ENCODE results near the gene RBM44. TPM values are rescaled to one million over a fixed set of nuclear protein-coding genes. Genes with fewer than 3 reads are reported as not detected.
"Not testable (repeated sequence)": the region's sequence is repeated elsewhere in the genome, so short reads cannot be mapped to it uniquely, and the experiment has no call there.

The RBM44 gene
- total and polyA plus RNA-seq, 2 experiments from 2014 or later, result 0.11 TPM; not detected in 1

DNA sequence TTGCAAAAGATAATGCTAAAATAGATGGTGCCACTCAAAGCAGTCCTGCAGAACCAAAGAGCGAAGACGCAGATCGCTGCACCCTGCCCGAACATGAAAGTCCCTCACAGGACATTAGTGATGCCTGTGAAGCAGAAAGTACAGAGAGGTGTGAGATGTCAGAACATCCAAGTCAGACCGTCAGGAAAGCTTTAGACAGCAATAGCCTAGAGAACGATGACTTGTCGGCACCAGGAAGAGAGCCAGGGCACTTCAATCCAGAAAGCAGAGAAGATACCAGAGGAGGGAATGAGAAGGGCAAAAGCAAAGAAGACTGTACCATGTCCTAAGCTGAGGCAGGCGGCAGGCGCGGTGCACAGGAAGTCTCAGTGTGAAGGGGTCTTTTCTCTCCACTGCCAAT is 34.8 kb upstream of the RBM44 start:
- Histone ChIP-seq H3F3A (ENCODE audit: insufficient read depth) (peaks cover 59% of the 10 kb centered on the region), H3K9ac (no peak overlapping the region), H3K27me3 (replicated peaks; ENCODE audit: insufficient read depth) (no peaks in the 10 kb centered on the region), H3K4me1 (ENCODE audit: insufficient read depth) (peaks cover 49% of the 10 kb centered on the region), H3K36me3 (ENCODE audit: low read depth) (peaks cover 11% of the 10 kb centered on the region; the same call in 1 of the 2 replicates), H3K4me3 (no peak overlapping the region), H4K20me1 (ENCODE audit: insufficient read depth) (no peaks in the 10 kb centered on the region), H3K4me2 (ENCODE audit: unreplicated experiment) (no peak overlapping the region), H3K9me2 (ENCODE audit: insufficient read depth) (no peaks in the 10 kb centered on the region), H3K9me3 (ENCODE audit: low read depth) (no peaks in the 10 kb centered on the region), H3K27ac (no peak overlapping the region), H3K79me2 (ENCODE audit: insufficient read depth) (peaks cover 6% of the 10 kb centered on the region; the same call in 1 of the 2 replicates), H2AFZ (no peak overlapping the region)
- DNase-seq, result no peak
- no peak for TF ChIP-seq EZH2 (IDR thresholded peaks at IDR 0.05; ENCODE audit: insufficient read depth, poor library complexity, severe bottlenecking)
- WGBS, 2 experiments (ENCODE audit: low coverage in 1 of 2, low lambda C conversion rate in 2 of 2, missing lambda C conversion rate in 2 of 2), result 96 to 98% methylated on average over 10 of the region's 10 CpGs
- in situ Hi-C loops (cut with MboI), result no loop called here

DNA sequence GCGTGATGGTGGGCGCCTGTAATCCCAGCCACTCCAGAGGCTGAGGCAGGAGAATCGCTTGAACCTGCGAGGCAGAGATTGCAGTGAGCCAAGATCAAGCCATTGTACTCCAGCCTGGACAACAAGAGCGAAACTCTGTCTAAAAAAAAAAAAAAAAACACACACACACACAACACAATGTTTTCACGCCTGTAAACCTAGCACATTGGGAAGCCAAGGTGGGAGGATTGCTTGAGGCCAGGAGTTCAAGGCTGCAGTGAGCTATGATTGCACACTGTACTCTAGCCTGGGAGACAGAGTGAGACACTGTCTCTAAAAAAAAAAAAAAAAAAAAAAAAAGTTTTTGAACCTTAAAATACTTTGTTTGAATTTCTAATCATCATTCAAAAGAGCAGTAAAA is 33.5 kb upstream of the RBM44 start:
- peaks cover 10% of the 10 kb centered on the region; the same call in 1 of the 2 replicates for H3K36me3 ChIP-seq (ENCODE audit: low read depth)
- WGBS, 2 experiments (ENCODE audit: low coverage in 1 of 2, low lambda C conversion rate in 2 of 2, missing lambda C conversion rate in 2 of 2), result 94 to 97% methylated on average over 6 of the region's 6 CpGs
- DNase-seq, result not testable (repeated sequence)

DNA sequence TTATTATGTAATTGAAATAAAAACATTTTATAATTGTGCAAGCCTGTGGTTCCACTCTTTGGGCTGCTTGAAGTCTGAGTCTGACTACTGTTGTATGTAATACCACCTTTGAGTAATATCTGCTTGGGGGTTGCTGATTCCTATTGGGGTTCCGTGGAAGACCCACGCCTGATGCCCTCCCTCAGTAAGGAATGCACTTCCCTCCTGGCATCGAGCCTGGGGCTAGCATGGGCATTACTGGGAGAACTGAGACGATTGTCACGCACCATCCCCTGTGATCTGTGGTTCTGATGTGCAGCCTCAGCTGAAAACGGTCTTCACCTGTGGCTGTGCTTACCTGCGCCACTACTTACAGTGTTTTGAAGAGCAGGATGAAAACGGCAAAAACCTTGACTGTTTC is 32.7 kb upstream of the RBM44 start:
- in situ Hi-C loops (cut with MboI), result no loop called here
- Histone ChIP-seq H3K27ac (peak overlapping the region; percentile 53), H3F3A (ENCODE audit: insufficient read depth) (peaks cover 46% of the 10 kb centered on the region), H3K9ac (no peak overlapping the region), H3K27me3 (replicated peaks; ENCODE audit: insufficient read depth) (no peaks in the 10 kb centered on the region), H3K79me2 (ENCODE audit: insufficient read depth) (peaks cover 6% of the 10 kb centered on the region; the same call in 1 of the 2 replicates), H3K4me3 (no peak overlapping the region), H3K4me2 (ENCODE audit: unreplicated experiment) (peak overlapping the region; percentile 35), H2AFZ (no peak overlapping the region), H3K9me3 (ENCODE audit: low read depth) (no peaks in the 10 kb centered on the region), H4K20me1 (ENCODE audit: insufficient read depth) (no peaks in the 10 kb centered on the region), H3K9me2 (ENCODE audit: insufficient read depth) (no peaks in the 10 kb centered on the region), H3K4me1 (ENCODE audit: insufficient read depth) (peaks cover 41% of the 10 kb centered on the region), H3K36me3 (ENCODE audit: low read depth) (peaks cover 12% of the 10 kb centered on the region; the same call in 1 of the 2 replicates)
- peak; percentile 48 for DNase-seq
- WGBS, 2 experiments (ENCODE audit: low coverage in 1 of 2, low lambda C conversion rate in 2 of 2, missing lambda C conversion rate in 2 of 2), result 96 to 98% methylated on average over 8 of the region's 8 CpGs
- TF ChIP-seq EZH2 (IDR thresholded peaks at IDR 0.05; ENCODE audit: insufficient read depth, poor library complexity, severe bottlenecking) (no peak), EZH2phosphoT487 (IDR thresholded peaks at IDR 0.05; ENCODE audit: insufficient read depth, low read depth) (no peak)

More for the DNA sequence above, 33.5 kb upstream of the RBM44 start:
- H3K27me3 ChIP-seq (replicated peaks; ENCODE audit: insufficient read depth); H4K20me1 ChIP-seq (ENCODE audit: insufficient read depth); H3K4me3 ChIP-seq; H3K27ac ChIP-seq; H3K79me2 ChIP-seq (ENCODE audit: insufficient read depth); H3K9me2 ChIP-seq (ENCODE audit: insufficient read depth); H3K9ac ChIP-seq; H3K4me2 ChIP-seq (ENCODE audit: unreplicated experiment); H3K9me3 ChIP-seq (ENCODE audit: low read depth); H2AFZ ChIP-seq; in situ Hi-C loops (cut with MboI): not testable (repeated sequence)
- H3K4me1 ChIP-seq (ENCODE audit: insufficient read depth), result peaks cover 45% of the 10 kb centered on the region
- H3F3A ChIP-seq (ENCODE audit: insufficient read depth), result peaks cover 52% of the 10 kb centered on the region

DNA sequence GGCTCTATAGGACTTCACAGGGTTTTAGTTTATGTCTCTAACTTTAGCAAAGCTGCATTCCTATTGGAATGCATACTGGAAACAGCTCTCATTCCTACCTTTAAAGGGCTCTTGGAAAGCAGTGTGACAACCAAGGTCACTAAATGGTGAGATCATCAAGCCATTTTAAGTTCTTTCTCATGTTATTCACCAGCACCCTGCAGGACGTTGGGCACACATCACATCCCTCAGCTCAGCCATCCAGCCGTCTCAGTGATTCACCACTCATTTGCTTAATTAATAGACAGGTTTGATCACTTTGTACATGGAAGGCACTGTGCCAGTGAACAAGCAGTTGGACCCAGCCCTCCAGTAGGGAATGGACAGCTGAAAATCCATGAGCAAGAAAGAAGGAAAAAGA is 32.2 kb upstream of the RBM44 start:
- H3K27me3 ChIP-seq (replicated peaks; ENCODE audit: insufficient read depth), result no peaks in the 10 kb centered on the region
- peaks cover 36% of the 10 kb centered on the region for H3K4me1 ChIP-seq (ENCODE audit: insufficient read depth)
- peak; percentile 61 for DNase-seq
- H3K9me3 ChIP-seq (ENCODE audit: low read depth), result no peaks in the 10 kb centered on the region
- H3K4me3 ChIP-seq, result no peak overlapping the region
- H3K9me2 ChIP-seq (ENCODE audit: insufficient read depth), result no peaks in the 10 kb centered on the region
- H3K36me3 ChIP-seq (ENCODE audit: low read depth), result peaks cover 13% of the 10 kb centered on the region; the same call in 1 of the 2 replicates
- 0 to 2% methylated on average over 2 of the region's 2 CpGs for WGBS, 2 experiments (ENCODE audit: low coverage in 1 of 2, low lambda C conversion rate in 2 of 2, missing lambda C conversion rate in 2 of 2)
- TF ChIP-seq EZH2phosphoT487 (IDR thresholded peaks at IDR 0.05; ENCODE audit: insufficient read depth, low read depth), result no peak
- TF ChIP-seq EZH2 (IDR thresholded peaks at IDR 0.05; ENCODE audit: insufficient read depth, poor library complexity, severe bottlenecking), result no peak
- peaks cover 6% of the 10 kb centered on the region; the same call in 1 of the 2 replicates for H3K79me2 ChIP-seq (ENCODE audit: insufficient read depth)
- H3K9ac ChIP-seq, result no peak overlapping the region
- in situ Hi-C loops (cut with MboI), result no loop called here
- peaks cover 41% of the 10 kb centered on the region for H3F3A ChIP-seq (ENCODE audit: insufficient read depth)
- no peak overlapping the region for H2AFZ ChIP-seq
- peak overlapping the region; percentile 35 for H3K4me2 ChIP-seq (ENCODE audit: unreplicated experiment)
- H3K27ac ChIP-seq, result peak overlapping the region; percentile 53
- H4K20me1 ChIP-seq (ENCODE audit: insufficient read depth), result no peaks in the 10 kb centered on the region

DNA sequence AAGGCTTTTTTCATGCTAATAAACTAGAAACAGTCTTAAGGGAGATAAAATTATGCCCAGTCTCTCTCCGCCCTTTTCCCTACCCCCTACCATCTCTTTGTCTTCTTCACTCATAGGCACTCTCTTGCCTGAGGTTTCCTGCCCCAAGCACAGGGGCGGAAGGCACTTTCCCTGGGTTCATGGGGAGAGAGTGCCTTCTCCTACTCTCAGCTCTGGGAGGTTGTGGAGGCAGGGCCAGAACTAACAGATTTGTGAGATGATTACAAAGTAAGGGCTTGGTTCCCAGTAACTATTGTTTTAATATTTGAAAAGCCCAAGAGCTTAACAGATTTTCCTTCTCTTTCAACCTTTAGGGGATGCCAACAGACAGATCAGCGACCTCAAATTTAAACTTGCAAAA is 26.1 kb upstream of the RBM44 start:
- Histone ChIP-seq H3K9ac (no peak overlapping the region), H3K27me3 (replicated peaks; ENCODE audit: insufficient read depth) (no peaks in the 10 kb centered on the region), H3K9me2 (ENCODE audit: insufficient read depth) (no peaks in the 10 kb centered on the region), H3K4me2 (ENCODE audit: unreplicated experiment) (no peak overlapping the region), H2AFZ (no peak overlapping the region), H3F3A (ENCODE audit: insufficient read depth) (0 out of 2 replicates have a peak, but pooled peaks cover 6% of the 10 kb centered on the region), H4K20me1 (ENCODE audit: insufficient read depth) (no peaks in the 10 kb centered on the region), H3K79me2 (ENCODE audit: insufficient read depth) (0 out of 2 replicates have a peak, but pooled peaks cover 4% of the 10 kb centered on the region), H3K4me1 (ENCODE audit: insufficient read depth) (no peaks in the 10 kb centered on the region), H3K36me3 (ENCODE audit: low read depth) (peaks cover 15% of the 10 kb centered on the region; the same call in 1 of the 2 replicates), H3K9me3 (ENCODE audit: low read depth) (no peaks in the 10 kb centered on the region), H3K27ac (no peak overlapping the region), H3K4me3 (no peak overlapping the region)
- no peak for DNase-seq
- WGBS, 2 experiments (ENCODE audit: low coverage in 1 of 2, low lambda C conversion rate in 2 of 2, missing lambda C conversion rate in 2 of 2), result 95 to 98% methylated on average over 3 of the region's 3 CpGs
- in situ Hi-C loops (cut with MboI), result no loop called here
- TF ChIP-seq EZH2phosphoT487 (IDR thresholded peaks at IDR 0.05; ENCODE audit: insufficient read depth, low read depth) (no peak), EZH2 (IDR thresholded peaks at IDR 0.05; ENCODE audit: insufficient read depth, poor library complexity, severe bottlenecking) (no peak)
